Stomach smooth muscle (tissue), 2 donors: ENCODE data around the gene PCSK2.

Experiments
- H3K27ac ChIP-seq: one replicate; pipeline ENCODE4 v1.7.0; 2013; ENCODE audit warnings: mild to moderate bottlenecking, low read length, inconsistent platforms
- H3K27me3 ChIP-seq, 2 donors: one replicate each; pipeline ENCODE4 v1.7.0; 2013; ENCODE audit warnings: low read length in 2 of 2; ENCODE audit not compliant: insufficient read depth in 2 of 2, control insufficient read depth in 1 of 2
- H3K36me3 ChIP-seq, 2 donors: one replicate each; pipeline ENCODE4 v1.7.0; 2013; ENCODE audit warnings: low read length in 2 of 2; ENCODE audit not compliant: control insufficient read depth in 2 of 2, insufficient read depth in 2 of 2
- H3K4me1 ChIP-seq: one replicate; pipeline ENCODE4 v1.7.0; 2013; ENCODE audit warnings: low read length; ENCODE audit not compliant: control insufficient read depth, insufficient read depth
- H3K4me3 ChIP-seq, 2 donors: one replicate each; pipeline ENCODE4 v1.7.0; 2013; ENCODE audit warnings: low read length in 2 of 2
- H3K9ac ChIP-seq, 2 donors: one replicate each; pipeline ENCODE4 v1.7.0; 2013; ENCODE audit warnings: low read length in 2 of 2, mild to moderate bottlenecking in 1 of 2
- H3K9me3 ChIP-seq, 2 donors: one replicate each; pipeline ENCODE4 v1.7.0; 2013; ENCODE audit warnings: low read length in 2 of 2; ENCODE audit not compliant: control insufficient read depth in 2 of 2
- donor health status: healthy.
- donor health status: Pancreatic carcinoma.

The PCSK2 gene

DNA sequence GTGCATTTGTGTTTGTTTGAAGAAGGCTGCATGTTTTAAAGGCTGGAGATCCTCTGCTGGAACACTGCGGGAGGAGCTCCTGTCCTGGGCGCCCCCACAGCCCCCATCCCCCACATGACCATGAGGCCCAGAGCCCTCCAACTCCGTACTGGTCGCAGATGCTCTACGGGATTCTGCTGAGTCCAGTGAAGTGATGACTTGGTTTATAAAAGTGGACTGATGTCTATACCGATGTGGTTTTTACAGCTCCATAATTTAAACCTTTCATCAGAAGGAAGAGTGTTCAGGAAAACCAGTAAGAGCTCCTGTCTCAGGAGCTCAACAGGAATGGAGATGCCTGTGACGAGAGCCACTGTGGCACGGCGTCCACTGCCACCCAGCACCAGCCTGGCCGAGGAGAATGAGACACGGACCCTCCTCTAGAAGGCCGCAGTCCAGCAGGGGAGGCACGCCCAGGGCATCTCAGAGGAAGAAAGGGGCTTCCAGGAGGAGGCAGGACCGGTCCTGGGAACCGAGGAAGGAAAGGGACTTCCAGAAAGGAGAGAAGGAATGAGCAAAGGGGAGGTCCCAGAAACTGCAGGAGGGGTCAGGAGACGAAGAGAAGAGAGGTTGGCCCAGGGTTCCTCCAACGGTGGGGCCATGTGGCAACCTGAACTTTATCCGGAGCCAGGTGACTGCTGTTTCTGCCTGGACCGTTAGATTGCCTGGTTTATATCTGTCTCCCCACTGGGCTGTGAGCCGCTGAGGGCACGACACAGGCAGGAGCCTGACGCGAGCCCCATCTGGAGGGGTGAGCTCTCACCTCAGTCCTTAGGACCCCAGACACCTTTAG lies 277.4 kb downstream of the PCSK2 start:
- H3K27ac ChIP-seq = no peak overlapping the region
- H3K36me3 ChIP-seq = no peaks in the 10 kb centered on the region
- H3K9me3 ChIP-seq = no peaks in the 10 kb centered on the region
- H3K9ac ChIP-seq = peak overlapping the region; percentile 39 to 72
- H3K4me1 ChIP-seq = peaks cover 13% of the 10 kb centered on the region
- H3K27me3 ChIP-seq = no peaks in the 10 kb centered on the region
- H3K4me3 ChIP-seq = peak overlapping the region; percentile 74 to 86

DNA sequence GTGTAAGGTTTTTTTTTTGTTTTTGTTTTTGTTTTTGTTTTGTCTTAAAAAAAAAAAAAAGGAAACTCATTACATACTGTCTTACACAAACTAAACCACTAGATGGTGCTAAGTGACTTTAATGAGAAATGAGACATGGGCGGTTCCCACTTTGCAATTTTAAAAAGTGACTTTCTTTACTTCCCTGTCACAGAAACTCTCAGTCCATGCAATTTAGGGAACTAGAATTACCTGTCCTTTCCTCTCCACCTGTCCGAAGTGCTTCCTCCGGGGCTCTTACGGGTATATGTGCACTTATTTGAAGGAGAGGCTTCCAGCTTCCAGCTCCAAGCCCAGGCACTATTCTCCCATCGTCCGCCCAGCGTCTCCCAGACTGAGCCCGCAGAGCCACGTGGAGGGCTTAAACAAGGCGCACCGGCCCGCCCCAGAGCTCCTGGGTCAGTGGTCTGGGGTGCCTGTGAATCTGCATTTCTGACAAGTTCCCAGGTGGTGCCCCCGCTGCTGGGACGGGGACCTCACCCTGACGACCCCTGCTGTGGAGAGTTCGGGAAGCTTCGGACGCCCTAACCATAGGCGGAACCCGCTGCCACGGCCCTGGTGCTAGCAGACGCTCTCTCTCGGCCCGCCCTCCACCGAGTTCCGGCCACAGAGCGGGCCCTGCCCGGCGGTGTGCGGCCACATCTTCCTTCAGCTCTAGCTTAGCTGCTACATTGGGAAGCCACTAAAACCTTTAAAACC lies 278.2 kb downstream of the PCSK2 start:
- Histone ChIP-seq H3K4me1 (peaks cover 13% of the 10 kb centered on the region), H3K9ac (peak overlapping the region; percentile 39 to 72), H3K27me3 (no peaks in the 10 kb centered on the region), H3K9me3 (no peaks in the 10 kb centered on the region), H3K27ac (no peak overlapping the region), H3K4me3 (peak overlapping the region; percentile 74 to 86), H3K36me3 (no peaks in the 10 kb centered on the region)

DNA sequence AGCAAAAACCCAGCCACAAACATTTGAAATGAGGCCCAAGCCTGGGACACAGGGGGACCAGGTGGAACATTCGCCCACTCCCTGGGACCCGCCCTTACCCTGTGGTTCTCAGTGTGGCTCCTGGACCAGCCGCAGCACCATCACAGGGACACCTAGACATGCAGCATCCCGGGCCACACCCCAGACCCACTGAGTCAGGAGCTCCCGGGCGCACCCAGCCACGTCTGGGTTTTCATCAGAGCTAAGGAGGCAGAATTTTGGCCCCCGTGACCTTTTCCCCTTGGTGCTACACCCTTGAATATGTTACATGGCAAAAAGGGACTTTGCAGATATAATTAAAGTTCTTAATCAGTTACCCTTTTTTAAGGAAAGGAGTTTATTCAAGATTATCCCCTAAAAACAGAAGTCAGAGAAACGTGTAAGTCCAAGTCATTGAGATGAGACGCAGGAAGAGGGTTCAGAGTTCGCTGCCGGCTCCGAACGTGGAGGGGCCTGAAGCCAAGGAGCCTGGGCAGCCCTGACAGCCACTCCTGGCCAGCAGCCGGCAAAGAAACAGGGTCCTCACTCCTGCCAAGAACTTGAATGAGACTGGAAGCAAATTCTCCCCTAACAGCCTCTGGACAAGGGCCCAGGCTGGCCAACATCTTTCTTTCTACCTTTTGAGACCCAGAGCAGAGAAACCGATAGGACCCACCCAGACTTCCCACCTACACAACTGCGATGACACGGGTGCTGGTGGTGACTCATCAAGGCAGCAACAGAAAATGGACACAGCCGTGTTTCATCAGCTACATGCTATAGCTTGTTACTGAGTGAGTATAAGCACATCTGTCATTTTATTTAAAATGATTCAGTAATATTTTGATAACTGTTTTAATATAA lies 279.0 kb downstream of the PCSK2 start:
- Histone ChIP-seq H3K4me3 (peak overlapping the region; percentile 74 to 86), H3K9me3 (no peaks in the 10 kb centered on the region), H3K36me3 (no peaks in the 10 kb centered on the region), H3K27me3 (no peaks in the 10 kb centered on the region), H3K9ac (peak overlapping the region; percentile 29 to 39), H3K4me1 (peaks cover 13% of the 10 kb centered on the region), H3K27ac (no peak overlapping the region)

DNA sequence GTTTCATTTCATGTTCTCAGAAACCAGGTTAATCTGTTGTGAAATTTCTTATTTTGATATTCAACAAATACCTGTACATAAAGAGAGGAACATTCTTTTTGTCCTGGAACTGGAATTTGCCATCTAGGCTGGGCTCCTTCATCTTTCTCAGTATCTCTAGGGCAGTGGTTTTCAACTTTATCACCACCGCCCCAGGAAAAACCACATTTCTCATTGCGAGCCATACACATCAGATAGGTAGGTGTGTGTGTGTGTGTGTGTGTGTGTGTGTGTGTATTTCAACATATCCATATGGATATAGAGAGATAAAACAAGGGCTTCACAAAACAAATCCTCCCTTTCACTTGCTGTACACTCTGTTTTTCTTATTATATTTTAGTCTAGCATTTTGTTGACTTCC lies 280.2 kb downstream of the PCSK2 start:
- Histone ChIP-seq H3K27me3 (no peaks in the 10 kb centered on the region), H3K36me3 (no peaks in the 10 kb centered on the region), H3K9ac (no peak overlapping the region), H3K27ac (no peak overlapping the region), H3K9me3 (no peaks in the 10 kb centered on the region), H3K4me3 (no peak overlapping the region), H3K4me1 (peaks cover 13% of the 10 kb centered on the region)

DNA sequence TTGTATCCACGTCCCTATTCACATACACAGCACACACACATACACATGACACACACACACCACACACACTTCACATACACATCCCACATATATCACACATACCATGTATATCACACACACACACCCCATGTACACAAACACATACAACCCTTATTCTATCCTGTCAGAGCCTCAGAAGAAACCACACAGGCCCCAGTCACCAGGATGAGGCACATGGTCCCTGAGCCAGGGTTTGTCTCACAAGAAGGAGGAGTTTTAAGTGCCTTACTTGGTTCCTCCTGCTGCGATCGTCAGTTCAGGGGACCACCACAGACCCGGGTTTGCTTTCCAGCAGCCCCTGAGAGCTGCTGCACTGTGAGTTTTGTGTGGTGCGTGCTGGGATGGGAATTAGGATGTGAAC lies 280.7 kb downstream of the PCSK2 start:
- Histone ChIP-seq H3K9ac (no peak overlapping the region), H3K4me1 (peaks cover 13% of the 10 kb centered on the region), H3K27me3 (no peaks in the 10 kb centered on the region), H3K27ac (no peak overlapping the region), H3K36me3 (no peaks in the 10 kb centered on the region), H3K4me3 (no peak overlapping the region), H3K9me3 (no peaks in the 10 kb centered on the region)

DNA sequence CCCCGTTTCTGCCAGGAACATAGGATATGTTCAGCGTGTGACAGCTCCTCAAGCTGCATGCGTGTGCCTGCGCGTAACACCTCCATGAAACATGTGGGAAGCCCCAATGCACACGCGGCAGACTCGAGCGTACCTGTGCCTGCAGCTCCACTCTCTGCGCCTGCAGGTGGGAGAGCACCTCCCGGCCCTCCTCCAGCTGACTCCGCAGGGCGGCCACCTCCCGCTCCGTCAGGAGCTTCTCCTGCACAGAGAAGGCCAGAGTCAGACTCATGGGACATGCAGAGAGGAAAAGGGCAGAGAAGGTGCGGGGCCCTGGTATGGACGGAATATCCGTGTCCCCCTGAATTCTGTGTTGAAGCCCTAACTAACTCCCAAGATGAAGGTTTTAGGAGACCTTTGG lies 281.9 kb downstream of the PCSK2 start:
- Histone ChIP-seq H3K4me1 (peaks cover 13% of the 10 kb centered on the region), H3K9ac (no peak overlapping the region), H3K27ac (no peak overlapping the region), H3K9me3 (no peaks in the 10 kb centered on the region), H3K36me3 (no peaks in the 10 kb centered on the region), H3K27me3 (no peaks in the 10 kb centered on the region), H3K4me3 (no peak overlapping the region)

DNA sequence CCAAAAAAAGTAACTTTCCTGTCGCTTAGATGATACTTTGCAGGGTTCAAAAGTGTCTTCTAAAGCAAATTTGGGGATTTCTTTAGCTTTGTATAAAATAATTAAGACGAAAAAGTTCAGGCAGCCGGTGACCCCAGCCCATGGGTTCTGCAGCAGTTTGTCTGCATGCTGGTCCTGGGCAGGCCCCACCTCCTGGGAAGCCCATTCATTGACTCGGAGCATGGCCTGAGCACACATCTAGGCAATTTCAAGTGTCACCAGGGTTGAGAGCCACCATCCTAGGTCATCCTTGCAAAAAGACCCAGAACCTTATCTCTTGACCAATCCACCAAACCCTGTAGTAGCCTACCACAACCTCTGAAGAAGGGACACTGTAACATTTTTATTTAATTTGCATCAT lies 283.7 kb downstream of the PCSK2 start:
- H3K9me3 ChIP-seq = no peaks in the 10 kb centered on the region
- no peak overlapping the region for H3K27ac ChIP-seq
- no peak overlapping the region for H3K9ac ChIP-seq
- no peaks in the 10 kb centered on the region for H3K27me3 ChIP-seq
- peaks cover 1% of the 10 kb centered on the region for H3K4me1 ChIP-seq
- H3K4me3 ChIP-seq = no peak overlapping the region
- no peaks in the 10 kb centered on the region for H3K36me3 ChIP-seq

DNA sequence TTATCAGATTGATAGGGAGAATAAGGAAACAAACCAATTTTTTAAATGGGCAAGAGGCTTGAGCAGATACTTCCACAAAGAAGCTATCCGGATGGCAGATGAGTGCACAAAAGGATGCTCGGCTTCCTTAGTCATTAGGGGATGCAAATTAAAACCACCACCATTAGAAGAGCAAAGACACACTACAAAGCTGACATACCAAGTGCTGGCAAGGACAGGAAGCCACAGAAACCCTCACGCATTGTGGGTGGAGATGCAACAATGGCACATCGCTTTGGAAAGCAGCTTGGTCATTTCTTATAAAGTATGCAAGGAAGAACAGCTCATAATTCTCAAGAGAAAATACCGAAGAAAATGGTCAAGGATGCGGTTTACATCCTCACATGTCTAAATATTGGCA lies 284.6 kb downstream of the PCSK2 start:
- no peak overlapping the region for H3K27ac ChIP-seq

DNA sequence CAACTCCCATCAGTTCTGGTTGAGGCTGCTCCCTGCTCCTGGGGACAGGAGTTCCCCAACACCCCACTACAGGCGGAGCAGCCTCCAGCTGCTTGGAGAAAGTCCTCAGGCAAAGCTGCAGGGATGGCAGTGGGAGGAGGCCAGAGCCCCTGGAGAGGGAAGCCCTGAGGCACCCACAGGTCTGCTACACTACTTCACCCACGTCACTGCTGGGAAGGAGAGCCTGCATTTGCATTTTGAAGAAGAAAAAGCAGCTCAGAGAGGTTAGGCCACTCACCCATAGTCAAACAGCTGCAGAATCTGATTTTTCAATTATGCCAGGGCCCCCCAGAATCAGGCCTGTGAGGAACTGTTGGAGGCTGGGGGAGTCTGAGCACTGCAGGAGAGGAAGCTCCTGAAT lies 287.1 kb downstream of the PCSK2 start:
- Histone ChIP-seq H3K27ac (no peak overlapping the region), H3K9me3 (no peaks in the 10 kb centered on the region), H3K36me3 (no peaks in the 10 kb centered on the region), H3K4me1 (no peaks in the 10 kb centered on the region), H3K9ac (no peak overlapping the region), H3K4me3 (no peak overlapping the region), H3K27me3 (no peaks in the 10 kb centered on the region)

More for the DNA sequence above, 284.6 kb downstream of the PCSK2 start:
- H3K4me1 ChIP-seq = no peaks in the 10 kb centered on the region
- H3K9me3 ChIP-seq = no peaks in the 10 kb centered on the region
- no peaks in the 10 kb centered on the region for H3K36me3 ChIP-seq
- H3K27me3 ChIP-seq = no peaks in the 10 kb centered on the region
- no peak overlapping the region for H3K4me3 ChIP-seq
- H3K9ac ChIP-seq = no peak overlapping the region

DNA sequence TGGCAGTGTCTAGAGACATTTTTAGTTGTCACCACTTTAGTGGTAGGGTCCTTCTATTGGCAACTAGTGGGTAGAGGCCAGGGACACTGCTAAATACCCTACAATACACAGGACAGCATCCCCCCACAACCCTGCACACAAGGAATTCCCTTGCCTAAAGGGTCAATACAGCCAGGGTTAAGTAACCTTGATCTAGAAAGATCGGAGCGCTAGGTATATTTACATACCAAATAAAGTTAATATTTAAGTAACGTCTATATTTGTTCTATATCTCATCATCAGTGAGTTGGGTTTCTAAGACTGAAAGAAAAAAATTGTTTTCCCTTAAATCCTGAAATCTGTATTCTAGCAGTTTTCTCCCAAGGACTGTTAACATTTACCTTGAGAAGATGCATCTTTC lies 288.2 kb downstream of the PCSK2 start:
- H3K27me3 ChIP-seq = no peaks in the 10 kb centered on the region

More for the DNA sequence above, 288.2 kb downstream of the PCSK2 start:
- Histone ChIP-seq H3K36me3 (no peaks in the 10 kb centered on the region), H3K4me3 (no peak overlapping the region), H3K9ac (no peak overlapping the region), H3K9me3 (no peaks in the 10 kb centered on the region), H3K27ac (no peak overlapping the region), H3K4me1 (no peaks in the 10 kb centered on the region)
